Measurements from ENCODE around the gene ELFN2. TPM values are rescaled to one million over a fixed set of nuclear protein-coding genes. Genes with fewer than 3 reads are reported as not detected.

ELFN2 gene
- total RNA-seq, 2 donors from 2014 or later = not detected

DNA sequence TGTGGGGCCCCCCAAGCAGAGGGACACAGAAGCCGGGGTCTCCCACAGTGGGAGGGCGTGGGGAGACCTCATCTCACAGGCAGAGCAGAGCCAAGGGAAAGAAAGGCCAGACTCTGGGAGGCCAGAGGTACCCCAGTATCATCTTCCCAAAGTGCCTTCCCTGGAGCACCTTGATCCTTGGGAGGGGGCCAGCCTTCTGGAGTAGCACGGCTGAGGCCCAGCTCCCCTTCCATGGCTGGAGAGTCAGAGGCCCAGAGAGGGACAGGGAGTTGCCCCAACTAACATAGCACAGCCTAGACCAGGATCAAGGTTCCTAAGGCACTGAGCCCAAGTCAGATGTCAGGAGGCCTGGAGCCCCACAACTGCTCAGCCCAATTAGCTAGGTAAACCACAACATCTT, 50.6 kb downstream of the ELFN2 start:
- no peak overlapping the region for H3K4me3 ChIP-seq
- H3K4me1 ChIP-seq = peaks cover 0 to 10% of the 10 kb centered on the region in 2 donors
- no peak overlapping the region for H3K27ac ChIP-seq
- H3K36me3 ChIP-seq = no peaks in the 10 kb centered on the region
- TF ChIP-seq, protein P1, sequence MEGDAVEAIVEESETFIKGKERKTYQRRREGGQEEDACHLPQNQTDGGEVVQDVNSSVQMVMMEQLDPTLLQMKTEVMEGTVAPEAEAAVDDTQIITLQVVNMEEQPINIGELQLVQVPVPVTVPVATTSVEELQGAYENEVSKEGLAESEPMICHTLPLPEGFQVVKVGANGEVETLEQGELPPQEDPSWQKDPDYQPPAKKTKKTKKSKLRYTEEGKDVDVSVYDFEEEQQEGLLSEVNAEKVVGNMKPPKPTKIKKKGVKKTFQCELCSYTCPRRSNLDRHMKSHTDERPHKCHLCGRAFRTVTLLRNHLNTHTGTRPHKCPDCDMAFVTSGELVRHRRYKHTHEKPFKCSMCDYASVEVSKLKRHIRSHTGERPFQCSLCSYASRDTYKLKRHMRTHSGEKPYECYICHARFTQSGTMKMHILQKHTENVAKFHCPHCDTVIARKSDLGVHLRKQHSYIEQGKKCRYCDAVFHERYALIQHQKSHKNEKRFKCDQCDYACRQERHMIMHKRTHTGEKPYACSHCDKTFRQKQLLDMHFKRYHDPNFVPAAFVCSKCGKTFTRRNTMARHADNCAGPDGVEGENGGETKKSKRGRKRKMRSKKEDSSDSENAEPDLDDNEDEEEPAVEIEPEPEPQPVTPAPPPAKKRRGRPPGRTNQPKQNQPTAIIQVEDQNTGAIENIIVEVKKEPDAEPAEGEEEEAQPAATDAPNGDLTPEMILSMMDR (IDR thresholded peaks at IDR 0.05) = no peak
- no peaks in the 10 kb centered on the region for H3K9me3 ChIP-seq
- no peak for DNase-seq (ENCODE audit: low spot score)
- peaks cover 0 to 3% of the 10 kb centered on the region in 2 donors for H3K27me3 ChIP-seq

DNA sequence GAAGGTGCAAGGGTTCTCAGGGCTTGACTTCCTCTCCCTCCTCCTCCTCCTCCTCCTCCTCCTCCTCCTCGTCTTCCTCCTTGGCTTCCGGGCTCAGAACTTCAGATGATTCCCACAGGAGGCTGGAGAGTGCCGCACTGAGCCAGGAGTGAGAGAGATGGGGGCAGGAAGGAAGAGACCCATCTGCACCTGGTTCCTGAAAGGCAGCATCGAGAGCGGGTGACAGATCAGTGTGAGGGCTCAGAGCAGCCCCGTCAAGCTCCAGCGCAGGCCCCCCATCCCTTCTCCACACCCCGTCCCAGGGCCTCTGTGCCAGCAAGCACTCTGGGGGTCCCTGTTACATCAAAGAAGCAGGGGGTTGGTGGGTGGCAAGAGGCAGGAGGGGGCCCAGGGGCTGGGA, 51.5 kb downstream of the ELFN2 start:
- Histone ChIP-seq H3K4me3 (no peak overlapping the region), H3K4me1 (peaks cover 0 to 10% of the 10 kb centered on the region in 2 donors), H3K27me3 (peaks cover 0 to 3% of the 10 kb centered on the region in 2 donors), H3K9me3 (no peaks in the 10 kb centered on the region), H3K27ac (no peak overlapping the region), H3K36me3 (no peaks in the 10 kb centered on the region)
- no peak for DNase-seq (ENCODE audit: low spot score)
- TF ChIP-seq, protein P1 (IDR thresholded peaks at IDR 0.05) = no peak

DNA sequence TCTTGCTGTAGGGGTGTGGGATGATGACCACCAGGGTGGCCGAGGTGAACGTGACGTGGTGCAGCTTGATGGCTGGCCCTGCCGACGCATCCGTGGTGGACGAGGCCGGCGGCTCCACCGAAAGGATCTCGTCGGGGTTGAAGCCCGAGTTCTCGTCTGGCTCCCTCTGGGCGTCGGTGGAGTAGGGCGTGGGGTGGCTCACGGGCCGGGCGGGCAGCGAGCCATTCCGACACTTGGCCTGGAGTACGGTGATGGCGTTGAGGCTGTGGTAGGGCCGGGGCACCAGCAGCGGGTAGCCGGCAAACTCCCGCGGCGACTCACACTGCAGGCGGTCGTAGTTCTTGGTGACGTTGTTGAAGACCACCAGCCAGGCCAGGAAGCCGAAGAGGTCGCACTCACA, 52.7 kb downstream of the ELFN2 start:
- H3K9me3 ChIP-seq = no peaks in the 10 kb centered on the region
- H3K27ac ChIP-seq = no peak overlapping the region
- peaks cover 0 to 3% of the 10 kb centered on the region in 2 donors for H3K27me3 ChIP-seq
- TF ChIP-seq, protein P1 (IDR thresholded peaks at IDR 0.05) = no peak
- H3K36me3 ChIP-seq = no peaks in the 10 kb centered on the region
- H3K4me1 ChIP-seq = peaks cover 0 to 10% of the 10 kb centered on the region in 2 donors
- no peak for DNase-seq (ENCODE audit: low spot score)
- H3K4me3 ChIP-seq = no peak overlapping the region

DNA sequence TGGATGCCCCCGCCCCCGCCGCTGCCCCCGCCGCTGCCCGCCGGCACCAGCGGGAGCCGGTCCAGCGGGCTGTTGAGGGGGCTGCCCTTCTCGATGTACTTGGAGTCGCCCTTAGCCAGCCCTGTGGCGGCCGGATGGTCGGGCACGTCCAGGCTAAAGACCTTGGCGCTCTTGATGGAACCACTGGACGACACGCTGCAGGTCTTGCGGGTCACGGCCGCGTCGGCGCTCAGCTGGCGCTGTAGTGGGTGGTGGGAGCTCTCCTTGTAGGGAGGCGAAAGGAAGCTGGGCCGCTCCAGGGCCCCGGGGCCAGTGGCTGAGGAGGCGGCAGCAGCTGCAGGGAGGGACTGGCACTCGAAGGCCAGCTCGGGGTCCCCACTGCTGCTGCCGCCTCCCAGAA, 53.8 kb downstream of the ELFN2 start:
- peaks cover 0 to 3% of the 10 kb centered on the region in 2 donors for H3K27me3 ChIP-seq
- no peaks in the 10 kb centered on the region for H3K9me3 ChIP-seq
- no peak overlapping the region for H3K27ac ChIP-seq
- DNase-seq (ENCODE audit: low spot score) = no peak
- H3K4me3 ChIP-seq = no peak overlapping the region
- H3K4me1 ChIP-seq = peaks cover 0 to 10% of the 10 kb centered on the region in 2 donors
- H3K36me3 ChIP-seq = no peaks in the 10 kb centered on the region
- TF ChIP-seq, protein P1 (IDR thresholded peaks at IDR 0.05) = no peak

DNA sequence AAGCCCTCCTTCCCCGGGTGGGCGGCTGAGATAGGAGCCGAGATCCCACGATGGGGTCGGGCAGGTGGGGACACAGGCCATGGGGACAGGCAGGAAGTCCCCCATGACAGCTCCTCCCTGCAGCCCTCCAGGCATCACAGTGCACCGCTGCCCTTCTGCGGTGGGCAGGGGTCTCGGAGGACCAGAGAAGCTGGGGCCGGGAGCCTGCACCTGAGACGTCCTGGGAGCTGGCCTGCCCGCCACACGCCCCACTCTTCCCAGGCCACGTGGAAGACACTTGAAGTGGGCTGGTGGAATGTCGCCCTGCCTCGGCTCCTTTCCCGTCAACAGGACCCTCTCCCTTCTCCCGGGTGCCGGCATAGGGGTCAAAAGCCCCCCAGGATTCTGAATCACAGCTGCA, 55.4 kb downstream of the ELFN2 start:
- H3K27ac ChIP-seq = no peak overlapping the region
- H3K9me3 ChIP-seq = no peaks in the 10 kb centered on the region
- TF ChIP-seq, protein P1 (IDR thresholded peaks at IDR 0.05) = no peak
- H3K36me3 ChIP-seq = no peaks in the 10 kb centered on the region
- H3K27me3 ChIP-seq = no peaks in the 10 kb centered on the region
- H3K4me1 ChIP-seq = peaks cover 0 to 10% of the 10 kb centered on the region in 2 donors
- DNase-seq (ENCODE audit: low spot score) = no peak
- no peak overlapping the region for H3K4me3 ChIP-seq

DNA sequence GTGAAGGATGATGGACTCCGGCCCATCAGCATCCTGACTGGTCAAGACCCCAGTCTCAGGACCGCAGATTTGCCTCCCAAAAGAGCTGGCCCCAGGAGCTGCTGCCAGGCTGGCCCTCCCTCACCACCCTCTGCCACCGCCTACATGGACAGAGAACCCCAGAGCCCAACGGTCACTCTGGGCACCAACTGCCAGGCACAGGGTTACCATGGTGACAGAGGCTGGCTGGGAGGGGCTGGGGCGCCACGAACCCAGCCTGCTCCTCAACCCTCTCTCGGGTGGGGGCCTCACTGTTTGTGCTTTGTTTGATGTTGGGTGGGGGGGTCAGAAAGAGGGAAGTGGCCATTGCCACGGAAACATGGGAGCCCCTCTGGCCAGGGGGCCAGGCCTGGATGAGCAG, 55.8 kb downstream of the ELFN2 start:
- no peaks in the 10 kb centered on the region for H3K27me3 ChIP-seq
- H3K4me3 ChIP-seq = no peak overlapping the region
- TF ChIP-seq, protein P1 (IDR thresholded peaks at IDR 0.05) = no peak
- no peak overlapping the region for H3K27ac ChIP-seq
- H3K9me3 ChIP-seq = no peaks in the 10 kb centered on the region
- no peaks in the 10 kb centered on the region for H3K36me3 ChIP-seq
- DNase-seq (ENCODE audit: low spot score) = no peak
- H3K4me1 ChIP-seq = peaks cover 0 to 7% of the 10 kb centered on the region in 2 donors

Measured in right atrium auricular region (tissue), 2 donors.